ENCODE data around the gene ZMPSTE24. TPM values are rescaled to one million over a fixed set of nuclear protein-coding genes. Genes with fewer than 3 reads are reported as not detected.

The ZMPSTE24 gene
- total RNA-seq, 1 experiment from 2014 or later, result 37.9 TPM

GRCh38 chr1:40272653-40273213 lies 14.7 kb downstream of the ZMPSTE24 start:
- Histone ChIP-seq H3K27me3 (ENCODE audit: control insufficient read depth, insufficient read depth, low read length) (no peaks in the 10 kb centered on the region), H3K36me3 (replicated peaks; ENCODE audit: control insufficient read depth, insufficient read depth, low read length) (peaks cover 14% of the 10 kb centered on the region), H3K4me3 (ENCODE audit: insufficient read depth, low read depth, low read length) (no peak overlapping the region)
- no peak for DNase-seq

GRCh38 chr1:40273547-40274166 lies 15.6 kb downstream of the ZMPSTE24 start:
- H3K27me3 ChIP-seq (ENCODE audit: control insufficient read depth, insufficient read depth, low read length), result no peaks in the 10 kb centered on the region
- H3K36me3 ChIP-seq (replicated peaks; ENCODE audit: control insufficient read depth, insufficient read depth, low read length), result peaks cover 12% of the 10 kb centered on the region
- no peak overlapping the region for H3K4me3 ChIP-seq (ENCODE audit: insufficient read depth, low read depth, low read length)
- DNase-seq, result no peak

- no peak for DNase-seq
- H3K36me3 ChIP-seq (replicated peaks; ENCODE audit: control insufficient read depth, insufficient read depth, low read length), result peaks cover 11% of the 10 kb centered on the region
- H3K27me3 ChIP-seq (ENCODE audit: control insufficient read depth, insufficient read depth, low read length), result no peaks in the 10 kb centered on the region
- no peak overlapping the region for H3K4me3 ChIP-seq (ENCODE audit: insufficient read depth, low read depth, low read length)
Measured at GRCh38 chr1:40274331-40274730, 16.3 kb downstream of the ZMPSTE24 start.

GRCh38 chr1:40276122-40276521 lies 18.1 kb downstream of the ZMPSTE24 start:
- no peak for DNase-seq
- Histone ChIP-seq H3K36me3 (replicated peaks; ENCODE audit: control insufficient read depth, insufficient read depth, low read length) (peaks cover 6% of the 10 kb centered on the region), H3K27me3 (ENCODE audit: control insufficient read depth, insufficient read depth, low read length) (no peaks in the 10 kb centered on the region), H3K4me3 (ENCODE audit: insufficient read depth, low read depth, low read length) (no peak overlapping the region)

GRCh38 chr1:40281853-40282252 lies 23.8 kb downstream of the ZMPSTE24 start:
- Histone ChIP-seq H3K36me3 (replicated peaks; ENCODE audit: control insufficient read depth, insufficient read depth, low read length) (peaks cover 2% of the 10 kb centered on the region), H3K4me3 (ENCODE audit: insufficient read depth, low read depth, low read length) (no peak overlapping the region), H3K27me3 (ENCODE audit: control insufficient read depth, insufficient read depth, low read length) (no peaks in the 10 kb centered on the region)
- no peak for DNase-seq

GRCh38 chr1:40291293-40291692 lies 33.3 kb downstream of the ZMPSTE24 start:
- Histone ChIP-seq H3K36me3 (replicated peaks; ENCODE audit: control insufficient read depth, insufficient read depth, low read length) (peaks cover 7% of the 10 kb centered on the region), H3K4me3 (ENCODE audit: insufficient read depth, low read depth, low read length) (no peak overlapping the region), H3K27me3 (ENCODE audit: control insufficient read depth, insufficient read depth, low read length) (no peaks in the 10 kb centered on the region)
- no peak for DNase-seq

GRCh38 chr1:40299366-40300248 lies 41.6 kb downstream of the ZMPSTE24 start:
- no peaks in the 10 kb centered on the region for H3K27me3 ChIP-seq (ENCODE audit: control insufficient read depth, insufficient read depth, low read length)
- DNase-seq, result peak; percentile 30
- H3K36me3 ChIP-seq (replicated peaks; ENCODE audit: control insufficient read depth, insufficient read depth, low read length), result no peaks in the 10 kb centered on the region
- no peak overlapping the region for H3K4me3 ChIP-seq (ENCODE audit: insufficient read depth, low read depth, low read length)

GRCh38 chr1:40300249-40300567 lies 42.2 kb downstream of the ZMPSTE24 start:
- H3K36me3 ChIP-seq (replicated peaks; ENCODE audit: control insufficient read depth, insufficient read depth, low read length), result no peaks in the 10 kb centered on the region
- no peak for DNase-seq
- H3K4me3 ChIP-seq (ENCODE audit: insufficient read depth, low read depth, low read length), result no peak overlapping the region
- H3K27me3 ChIP-seq (ENCODE audit: control insufficient read depth, insufficient read depth, low read length), result no peaks in the 10 kb centered on the region

GRCh38 chr1:40300651-40301050 lies 42.6 kb downstream of the ZMPSTE24 start:
- H3K27me3 ChIP-seq (ENCODE audit: control insufficient read depth, insufficient read depth, low read length), result no peaks in the 10 kb centered on the region
- DNase-seq, result no peak
- no peaks in the 10 kb centered on the region for H3K36me3 ChIP-seq (replicated peaks; ENCODE audit: control insufficient read depth, insufficient read depth, low read length)
- H3K4me3 ChIP-seq (ENCODE audit: insufficient read depth, low read depth, low read length), result no peak overlapping the region

- H3K27me3 ChIP-seq (ENCODE audit: control insufficient read depth, insufficient read depth, low read length), result no peaks in the 10 kb centered on the region
- DNase-seq, result peak; percentile 35
- H3K4me3 ChIP-seq (ENCODE audit: insufficient read depth, low read depth, low read length), result no peak overlapping the region
- H3K36me3 ChIP-seq (replicated peaks; ENCODE audit: control insufficient read depth, insufficient read depth, low read length), result no peaks in the 10 kb centered on the region
Measured at GRCh38 chr1:40301066-40301465, 43.0 kb downstream of the ZMPSTE24 start.

- peak; percentile 31 for DNase-seq
- Histone ChIP-seq H3K4me3 (ENCODE audit: insufficient read depth, low read depth, low read length) (no peak overlapping the region), H3K36me3 (replicated peaks; ENCODE audit: control insufficient read depth, insufficient read depth, low read length) (no peaks in the 10 kb centered on the region), H3K27me3 (ENCODE audit: control insufficient read depth, insufficient read depth, low read length) (no peaks in the 10 kb centered on the region)
Measured at GRCh38 chr1:40301541-40302299, 43.7 kb downstream of the ZMPSTE24 start.

- no peak overlapping the region for H3K4me3 ChIP-seq (ENCODE audit: insufficient read depth, low read depth, low read length)
- no peaks in the 10 kb centered on the region for H3K36me3 ChIP-seq (replicated peaks; ENCODE audit: control insufficient read depth, insufficient read depth, low read length)
- H3K27me3 ChIP-seq (ENCODE audit: control insufficient read depth, insufficient read depth, low read length), result no peaks in the 10 kb centered on the region
- peak; percentile 41 for DNase-seq
Measured at GRCh38 chr1:40302475-40302874, 44.4 kb downstream of the ZMPSTE24 start.

- Histone ChIP-seq H3K27me3 (ENCODE audit: control insufficient read depth, insufficient read depth, low read length) (no peaks in the 10 kb centered on the region), H3K4me3 (ENCODE audit: insufficient read depth, low read depth, low read length) (no peak overlapping the region; the same call in 1 of the 2 replicates), H3K36me3 (replicated peaks; ENCODE audit: control insufficient read depth, insufficient read depth, low read length) (no peaks in the 10 kb centered on the region)
- DNase-seq, result peak; percentile 55
Measured at GRCh38 chr1:40303051-40303771, 45.2 kb downstream of the ZMPSTE24 start.

GRCh38 chr1:40303790-40304189 lies 45.8 kb downstream of the ZMPSTE24 start:
- Histone ChIP-seq H3K4me3 (ENCODE audit: insufficient read depth, low read depth, low read length) (peak overlapping the region; percentile 8; the same call in 1 of the 2 replicates), H3K27me3 (ENCODE audit: control insufficient read depth, insufficient read depth, low read length) (no peaks in the 10 kb centered on the region), H3K36me3 (replicated peaks; ENCODE audit: control insufficient read depth, insufficient read depth, low read length) (no peaks in the 10 kb centered on the region)
- DNase-seq, result peak; percentile 63
